Activated T-cell treated with anti-CD3 and anti-CD28 coated beads for 24 hours (primary cell): ENCODE results near the gene TRABD2B.

Experiments
- DNase-seq: peaks from one replicate; pipeline ENCODE4 v3.0.0-alpha.2; 2020; ENCODE audit warnings: low read depth

The TRABD2B gene

DNA sequence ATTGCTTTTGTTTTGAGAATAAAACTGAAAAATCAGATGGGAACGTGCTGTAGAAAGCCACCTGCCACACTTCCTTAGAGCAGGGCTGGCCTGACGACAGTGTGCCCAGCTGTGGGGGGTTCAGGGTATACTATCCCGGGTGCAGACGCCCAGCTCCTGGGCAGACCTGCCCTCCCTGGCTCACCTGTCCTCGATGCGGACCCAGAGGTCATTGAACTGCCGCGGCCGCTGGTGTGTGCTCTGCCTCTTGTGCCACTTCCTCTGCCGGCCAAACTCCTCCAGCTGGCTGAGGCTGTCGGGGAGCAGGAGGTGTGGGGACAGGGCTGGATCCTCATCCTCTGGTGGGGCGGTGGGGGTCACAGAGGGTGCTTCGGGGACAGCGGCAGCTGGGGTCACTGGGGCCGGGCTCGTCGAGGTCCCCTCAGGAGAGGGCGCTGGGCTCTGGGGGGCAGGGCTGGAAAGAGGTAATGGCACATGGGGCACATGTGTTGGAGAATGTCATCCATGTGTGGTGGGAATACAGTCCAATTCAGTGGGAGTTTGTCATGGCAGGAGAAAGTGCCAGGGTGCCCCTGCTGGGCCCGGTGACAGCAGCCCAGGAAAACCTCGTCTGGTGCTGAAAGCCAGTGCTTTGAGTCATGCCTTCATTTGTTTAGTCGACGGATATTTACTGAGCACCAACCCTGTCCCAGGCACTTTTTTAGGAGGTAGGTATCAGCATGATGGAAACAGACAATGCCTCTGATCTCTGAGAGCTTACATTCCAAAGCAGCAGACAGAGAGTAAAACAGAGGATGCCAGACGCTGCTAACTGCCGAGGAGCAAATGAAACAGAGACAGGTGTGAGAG, 222.0 kb downstream of the TRABD2B start:
- DNase-seq: no peak

DNA sequence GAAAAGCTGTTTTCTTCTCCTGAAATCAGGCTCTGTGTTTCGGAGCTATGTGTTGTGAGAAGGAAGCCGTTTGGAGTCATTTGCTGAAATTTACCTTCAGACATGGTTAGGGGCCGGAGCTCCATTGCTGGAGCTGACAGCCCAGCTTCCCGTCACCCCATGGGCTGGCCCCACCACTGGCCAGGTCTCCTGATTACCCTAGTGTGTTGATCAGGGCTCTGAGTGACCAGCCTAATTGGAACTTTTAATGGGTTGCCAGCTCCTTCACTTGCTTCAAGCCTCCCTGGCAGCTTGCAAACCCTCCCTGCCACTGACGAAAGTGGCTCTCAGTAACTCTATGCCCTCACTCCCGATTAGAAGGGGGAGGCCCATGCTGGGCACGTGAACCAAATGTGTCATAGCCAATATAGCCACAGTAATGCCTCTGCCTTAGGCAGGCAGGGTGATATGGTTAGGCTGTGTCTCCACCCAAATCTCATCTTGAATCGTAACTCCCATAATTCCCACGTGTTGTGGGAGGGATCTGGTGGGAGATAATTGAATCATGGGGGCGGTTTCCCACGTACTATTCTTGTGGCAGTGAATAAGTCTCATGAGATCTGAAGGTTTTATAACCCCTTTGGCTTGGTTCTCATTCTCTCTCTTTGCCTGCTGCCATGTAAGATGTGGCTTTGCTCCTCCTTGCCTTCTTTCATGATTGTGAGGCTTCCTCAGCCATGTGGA, 224.1 kb downstream of the TRABD2B start:
- DNase-seq: no peak

DNA sequence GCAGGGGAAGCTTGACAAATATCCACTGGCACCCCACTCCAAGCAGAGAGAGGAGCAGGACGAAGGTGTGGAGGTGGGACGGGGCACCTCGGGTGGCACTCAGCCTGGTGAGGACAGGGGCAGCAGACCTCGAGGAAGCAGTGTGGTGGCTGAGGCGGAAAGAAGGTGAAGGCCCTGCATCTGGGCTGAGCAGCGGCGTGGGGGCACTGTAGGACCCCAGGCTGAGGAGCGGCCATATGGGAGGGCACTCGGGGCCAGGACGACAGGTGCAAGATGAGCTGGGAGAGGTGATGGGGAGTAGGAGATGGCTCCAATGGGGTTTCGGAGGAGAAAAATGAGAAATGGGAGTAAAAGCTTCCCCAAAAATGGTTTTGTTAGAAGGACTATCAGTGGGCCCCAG, 224.9 kb downstream of the TRABD2B start:
- no peak for DNase-seq

DNA sequence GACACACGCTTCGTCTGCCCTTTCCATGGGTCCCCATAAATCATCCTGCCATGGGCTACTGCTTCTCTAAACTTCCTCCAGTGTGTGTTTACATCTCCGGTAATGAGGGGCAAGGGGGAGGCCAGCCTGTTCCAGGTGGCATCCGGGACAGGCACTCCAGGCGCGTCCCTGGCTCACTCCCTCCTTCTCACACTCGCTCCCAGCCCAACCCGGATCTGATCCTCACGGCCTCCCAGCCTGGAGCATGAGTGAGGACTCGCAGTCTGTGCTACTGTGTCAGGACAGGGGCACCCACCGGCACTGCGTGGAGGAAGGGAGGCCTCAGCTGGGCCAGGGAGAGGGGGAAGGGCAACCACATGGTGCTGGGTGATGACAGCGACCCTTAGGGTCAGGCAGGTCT, 225.4 kb downstream of the TRABD2B start:
- DNase-seq: no peak

DNA sequence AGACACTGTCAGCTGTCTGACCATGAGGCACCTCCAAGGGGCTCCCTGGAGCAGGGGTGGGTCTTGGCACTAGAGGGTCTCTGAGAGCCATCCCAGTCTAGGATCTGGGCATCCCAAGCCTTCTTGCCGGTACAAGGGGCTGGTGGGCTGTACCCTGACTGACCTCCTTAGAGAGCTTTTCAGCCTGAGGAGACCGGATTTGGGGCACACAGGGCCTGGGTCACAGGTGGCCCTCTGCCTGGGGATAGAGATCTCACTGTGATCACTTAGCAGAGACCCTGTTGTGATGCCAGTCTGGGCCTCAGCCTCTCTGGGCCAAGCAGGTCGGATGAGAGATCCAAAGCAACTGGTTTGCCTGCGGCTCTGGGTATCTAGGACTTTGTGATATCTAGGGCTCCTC, 227.2 kb downstream of the TRABD2B start:
- DNase-seq: no peak

DNA sequence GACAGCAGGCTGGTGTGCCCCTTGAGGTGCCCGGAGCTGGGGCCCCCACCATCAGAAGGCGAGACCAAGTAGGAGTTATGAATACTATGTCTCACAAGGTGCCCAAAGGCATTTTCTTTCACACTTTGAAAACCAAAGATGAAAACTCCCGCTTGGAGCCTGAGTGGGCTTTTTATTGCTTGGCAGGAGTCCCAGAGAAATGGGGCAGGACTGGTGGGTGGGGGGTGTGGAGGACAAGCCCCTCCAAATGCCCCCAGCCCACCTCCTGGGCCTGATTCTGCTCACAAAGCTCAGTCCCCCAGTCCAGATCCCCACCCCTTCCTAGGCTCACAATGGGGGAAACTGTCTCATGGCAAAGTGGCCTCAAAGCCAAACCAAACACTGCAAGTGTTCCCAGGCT, 227.9 kb downstream of the TRABD2B start:
- DNase-seq: no peak

DNA sequence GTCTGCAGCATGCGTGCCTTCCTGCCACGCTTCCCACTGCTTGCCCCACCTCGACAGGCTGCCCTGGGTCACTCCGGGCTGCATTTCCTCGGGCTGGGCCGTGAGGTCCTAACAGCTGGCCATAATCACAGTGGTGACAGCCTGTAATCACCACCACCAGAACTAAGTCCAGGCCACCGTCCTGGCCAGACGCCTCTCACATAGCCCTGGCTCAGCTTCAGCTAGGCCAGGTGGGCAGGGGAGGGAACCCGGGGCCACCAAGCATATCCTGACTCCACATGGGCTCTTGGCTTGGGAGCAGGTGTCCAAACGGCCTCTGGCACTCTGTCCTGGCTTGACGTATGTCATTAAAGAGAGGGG, 229.5 kb downstream of the TRABD2B start:
- no peak for DNase-seq

DNA sequence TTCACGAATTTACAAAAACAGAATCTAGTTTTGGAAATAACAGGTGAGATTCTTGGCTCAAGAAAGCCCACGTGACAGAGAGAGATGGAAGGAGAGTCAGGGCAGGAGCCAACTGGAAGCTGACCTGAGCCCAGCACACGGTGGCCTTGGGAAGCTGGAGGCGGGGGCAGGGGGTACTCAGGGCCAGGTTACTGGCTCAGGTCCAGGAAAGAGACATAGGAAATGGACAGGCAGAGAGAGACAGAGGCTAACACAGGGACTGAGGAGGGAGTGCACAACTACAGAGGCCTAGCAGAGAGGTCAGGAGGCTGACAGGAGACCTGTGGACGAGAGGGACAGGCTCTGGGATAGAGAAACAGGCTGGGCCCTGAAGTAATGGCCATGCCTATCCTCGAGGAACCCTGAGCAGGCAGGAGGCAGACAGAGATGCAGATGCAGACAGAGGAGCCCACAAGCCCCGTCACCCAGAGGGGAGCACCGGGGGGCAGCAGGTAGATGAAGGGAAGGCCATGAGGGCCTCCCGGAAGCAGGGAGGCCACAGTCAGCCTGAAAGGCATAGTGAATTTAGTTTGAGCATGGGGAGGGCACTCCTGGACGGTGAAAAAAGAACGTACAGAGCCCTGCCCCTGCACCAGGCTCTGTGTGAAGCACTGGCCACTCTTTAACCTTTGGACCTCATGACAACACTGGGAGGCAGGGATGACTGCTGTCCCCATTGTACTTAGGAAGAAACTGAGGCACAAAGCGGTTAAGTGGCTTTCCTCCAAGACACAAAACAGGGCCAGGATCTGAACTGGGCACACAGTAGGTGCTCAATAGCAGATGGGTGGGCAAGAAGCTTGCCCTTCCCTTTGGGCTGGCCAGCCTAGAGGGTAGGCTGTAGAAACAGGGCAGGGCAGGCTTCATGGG, 230.1 kb downstream of the TRABD2B start:
- DNase-seq: no peak

DNA sequence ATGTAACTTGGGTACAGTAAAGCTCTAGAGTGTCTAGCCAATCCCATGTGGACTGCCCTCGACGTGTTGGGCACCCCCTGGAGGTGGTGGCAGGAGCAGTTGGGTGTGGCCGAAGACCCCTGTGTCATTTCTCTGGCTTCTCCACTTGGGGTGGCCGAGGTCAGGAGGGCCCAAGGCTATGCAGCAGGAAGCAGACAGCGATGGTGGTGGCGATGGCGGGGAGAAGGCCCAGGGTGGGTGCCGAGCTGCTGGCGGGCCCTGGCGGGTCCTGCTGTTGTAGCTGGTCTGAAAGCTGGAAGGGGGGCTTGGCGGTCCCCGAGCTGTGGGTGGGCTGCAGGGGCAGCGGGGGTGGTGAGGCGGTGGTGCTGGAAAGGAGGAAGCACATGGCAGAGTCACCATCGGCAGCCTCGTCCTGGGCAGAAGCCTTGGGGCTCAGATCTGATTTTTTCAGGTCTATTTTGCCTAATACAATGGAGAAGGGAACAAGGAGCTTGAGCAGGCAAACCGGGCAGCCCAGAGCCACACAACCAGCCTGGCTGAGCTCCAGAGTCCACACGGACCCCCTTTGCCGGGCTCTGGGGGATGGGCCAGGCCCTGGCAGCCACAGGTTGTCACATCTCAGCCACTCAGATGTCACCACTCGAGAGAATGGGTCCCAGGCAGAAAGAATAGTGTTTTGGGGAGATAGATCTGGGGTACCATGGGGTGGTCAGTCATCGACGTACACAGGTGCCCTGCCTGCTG, 231.3 kb downstream of the TRABD2B start:
- no peak for DNase-seq

DNA sequence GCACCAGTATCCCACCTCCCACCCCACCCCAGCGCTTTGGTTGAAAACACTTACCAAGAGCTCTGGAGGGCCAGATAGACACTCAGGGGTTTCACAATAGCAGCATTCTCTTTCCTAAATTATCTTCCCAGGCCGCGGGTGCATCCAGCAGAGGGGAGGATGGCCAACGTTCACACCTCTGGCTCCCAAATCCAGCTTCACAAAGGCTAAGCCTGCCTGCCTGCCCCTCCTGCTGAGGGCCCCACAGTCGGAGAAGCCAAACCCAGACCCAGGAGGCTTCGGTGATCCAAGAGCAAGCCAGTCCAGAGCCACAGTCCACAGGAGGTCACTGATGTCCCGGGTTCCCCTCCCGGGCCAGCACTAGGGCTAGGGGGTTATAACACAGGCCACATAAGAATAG, 231.9 kb downstream of the TRABD2B start:
- DNase-seq: no peak

DNA sequence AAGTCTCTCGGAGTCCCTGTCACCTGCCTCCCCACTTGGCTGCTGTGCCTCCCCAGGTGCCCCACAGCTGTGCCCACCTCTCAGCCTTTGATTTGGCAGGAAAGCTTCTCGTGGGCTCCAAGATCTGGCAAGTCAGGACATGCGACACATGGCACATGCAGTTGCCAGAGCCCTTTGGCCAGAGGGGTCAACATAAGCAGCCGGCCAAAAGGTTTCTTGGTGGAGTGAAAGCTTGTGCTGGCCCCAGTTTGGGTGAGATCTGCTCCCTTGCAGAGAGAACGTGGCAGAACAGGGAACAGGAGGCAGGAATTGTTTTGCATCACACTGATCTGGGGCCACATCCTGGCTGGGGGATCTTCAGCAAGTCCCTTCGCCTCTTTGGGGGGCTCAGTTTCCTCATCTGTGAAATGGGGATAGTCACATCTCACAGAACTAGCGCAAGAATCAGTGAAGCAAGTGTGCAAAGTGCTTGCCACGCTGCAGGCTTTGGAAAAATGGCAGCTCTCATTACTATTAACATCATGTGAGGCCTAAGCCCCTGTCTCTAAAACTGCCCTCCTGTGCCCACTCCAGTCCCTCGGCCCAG, 232.6 kb downstream of the TRABD2B start:
- DNase-seq: no peak

DNA sequence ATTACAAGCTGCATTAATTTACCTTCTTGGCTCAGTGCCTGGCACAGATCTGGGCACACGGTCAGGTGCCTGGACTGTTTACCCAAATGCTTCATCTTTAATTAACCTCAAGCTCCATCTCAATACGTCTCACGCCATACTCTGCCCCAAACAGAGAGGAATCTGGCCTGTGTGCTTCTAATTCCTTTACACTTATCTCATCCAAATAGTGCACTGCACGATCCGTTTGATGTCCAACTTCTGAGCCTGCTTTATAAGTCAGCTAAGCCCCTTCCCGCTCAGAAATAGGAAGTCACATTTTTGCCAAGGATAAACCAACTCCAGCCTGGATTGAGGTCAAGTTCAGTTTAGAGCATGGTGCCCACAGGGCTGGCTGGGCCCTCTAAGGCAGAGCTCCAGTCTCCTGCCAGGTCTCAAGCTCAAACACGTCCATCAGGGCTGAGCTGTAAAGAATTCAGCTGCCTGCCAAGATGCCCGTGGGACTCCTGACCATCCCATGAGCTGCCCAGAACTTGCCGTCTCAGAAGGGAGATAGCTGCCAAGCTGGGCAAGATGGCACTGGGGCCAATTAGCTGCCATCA, 233.5 kb downstream of the TRABD2B start:
- DNase-seq: no peak

DNA sequence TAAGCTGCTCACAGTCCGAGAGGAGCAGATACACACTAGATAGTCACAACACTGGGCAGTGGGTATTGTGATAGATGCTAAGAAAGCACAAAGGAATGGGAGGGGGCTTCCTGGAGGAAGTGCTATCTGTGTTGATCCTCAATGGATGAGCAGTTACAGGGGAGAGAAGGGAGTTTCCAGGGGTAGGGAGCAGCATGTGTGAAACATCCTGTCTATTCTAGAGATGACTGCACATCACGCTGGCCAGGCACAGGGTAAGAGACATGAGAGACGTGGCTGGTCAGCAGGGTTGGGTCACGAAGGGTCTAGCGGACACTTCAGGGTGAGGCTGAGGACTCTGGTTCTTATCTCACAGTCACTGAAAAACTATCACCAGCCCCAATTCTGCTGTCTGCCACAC, 235.2 kb downstream of the TRABD2B start:
- no peak for DNase-seq

DNA sequence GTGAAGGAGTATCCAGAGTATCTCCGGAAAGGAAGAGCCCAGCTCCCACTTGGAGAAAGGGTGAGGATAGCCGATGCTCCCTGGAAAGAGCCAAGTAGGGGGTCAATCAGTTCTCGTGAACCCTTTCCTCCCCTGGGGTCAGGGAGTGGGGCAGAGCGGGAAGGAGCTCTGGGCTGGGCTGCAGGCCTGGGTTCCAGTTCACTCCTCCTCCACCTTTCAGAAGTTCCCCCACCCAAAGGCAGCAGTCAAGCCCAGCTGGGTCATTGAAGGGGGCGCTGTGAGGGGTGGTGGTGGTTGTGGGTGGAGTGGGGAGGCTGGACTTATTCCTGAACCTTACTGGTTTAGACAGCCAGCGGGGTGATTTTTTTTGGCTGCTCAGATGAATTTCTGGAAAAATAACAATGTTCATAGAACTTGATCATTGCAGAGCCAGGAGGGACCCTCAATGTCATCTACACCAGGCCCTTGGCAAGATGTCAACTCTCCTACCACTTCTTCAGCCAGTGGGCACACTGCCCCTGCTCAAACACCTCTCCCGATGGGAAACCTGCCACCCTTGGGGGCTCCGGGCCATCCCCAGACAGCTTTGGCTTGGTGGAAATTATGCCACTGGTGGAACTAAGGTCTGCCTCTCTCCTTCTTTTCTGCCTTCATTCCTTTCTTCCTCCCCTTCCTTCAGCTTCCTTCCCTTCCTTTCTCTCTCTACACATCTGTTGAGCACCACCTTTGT, 235.8 kb downstream of the TRABD2B start:
- DNase-seq: no peak

DNA sequence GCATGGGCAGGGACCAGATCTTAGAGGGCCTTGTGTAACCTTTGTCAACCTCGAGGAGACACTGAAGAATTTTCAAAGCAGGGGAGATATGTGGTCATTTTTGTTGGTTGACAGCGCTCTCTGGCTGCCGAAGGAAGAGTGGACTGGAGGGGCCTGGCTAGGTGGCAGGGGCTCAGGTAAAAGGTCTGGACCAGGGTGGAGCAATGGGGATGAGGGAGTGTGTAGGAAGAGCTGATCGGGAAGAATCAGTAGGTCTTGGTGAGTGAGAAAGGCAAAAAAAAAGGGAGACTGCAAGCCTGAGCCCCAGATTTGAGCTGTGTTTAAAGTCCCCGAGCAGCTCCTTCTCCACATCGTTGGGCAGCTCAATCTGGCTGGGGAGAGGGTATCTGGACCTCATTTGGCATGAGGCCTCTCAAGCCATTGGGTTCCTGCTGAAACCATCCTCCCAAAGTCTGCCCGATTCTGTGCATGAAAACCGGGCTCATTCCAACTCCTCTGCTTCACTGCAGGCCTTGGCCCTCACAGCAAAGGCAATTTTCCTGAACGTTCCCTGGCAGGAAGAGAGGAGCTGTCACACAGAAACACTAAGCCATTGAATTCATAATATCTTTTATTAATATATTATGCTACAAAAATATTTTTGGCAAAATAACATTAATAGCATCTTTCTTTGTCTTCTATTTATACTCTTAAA, 237.1 kb downstream of the TRABD2B start:
- DNase-seq: no peak

DNA sequence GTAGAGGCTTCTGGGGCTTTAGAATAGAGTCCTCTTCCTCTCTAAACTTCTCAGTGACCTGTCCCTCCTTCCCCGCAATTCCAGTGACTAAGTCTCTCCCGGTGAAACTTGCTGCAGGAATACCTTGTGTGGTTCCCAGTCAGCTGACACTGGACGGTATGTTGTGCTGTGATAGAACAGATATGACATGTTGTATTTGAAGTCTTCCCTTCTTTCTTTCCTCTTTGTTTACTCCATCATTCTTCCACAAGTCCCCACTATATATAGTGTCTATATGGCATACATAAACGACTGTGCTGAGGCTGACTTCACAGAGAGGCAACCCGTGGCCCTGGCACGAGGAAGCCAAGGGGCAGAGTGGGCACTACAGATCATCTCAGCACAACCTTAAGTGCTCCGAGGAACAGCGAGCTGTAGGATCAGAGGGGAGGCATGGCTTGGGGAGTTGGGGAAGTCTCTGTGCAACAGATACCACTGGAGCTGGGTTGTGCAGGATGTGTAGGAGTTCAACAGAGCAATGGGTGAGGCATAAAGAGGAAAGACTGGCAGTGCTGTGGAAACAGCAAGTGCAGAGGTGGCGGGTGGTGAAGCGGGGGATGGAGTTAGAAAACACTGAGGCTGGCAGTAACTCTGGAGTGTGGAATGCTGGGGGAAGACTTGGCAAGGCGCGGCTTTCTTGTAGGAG, 237.8 kb downstream of the TRABD2B start:
- DNase-seq: no peak

DNA sequence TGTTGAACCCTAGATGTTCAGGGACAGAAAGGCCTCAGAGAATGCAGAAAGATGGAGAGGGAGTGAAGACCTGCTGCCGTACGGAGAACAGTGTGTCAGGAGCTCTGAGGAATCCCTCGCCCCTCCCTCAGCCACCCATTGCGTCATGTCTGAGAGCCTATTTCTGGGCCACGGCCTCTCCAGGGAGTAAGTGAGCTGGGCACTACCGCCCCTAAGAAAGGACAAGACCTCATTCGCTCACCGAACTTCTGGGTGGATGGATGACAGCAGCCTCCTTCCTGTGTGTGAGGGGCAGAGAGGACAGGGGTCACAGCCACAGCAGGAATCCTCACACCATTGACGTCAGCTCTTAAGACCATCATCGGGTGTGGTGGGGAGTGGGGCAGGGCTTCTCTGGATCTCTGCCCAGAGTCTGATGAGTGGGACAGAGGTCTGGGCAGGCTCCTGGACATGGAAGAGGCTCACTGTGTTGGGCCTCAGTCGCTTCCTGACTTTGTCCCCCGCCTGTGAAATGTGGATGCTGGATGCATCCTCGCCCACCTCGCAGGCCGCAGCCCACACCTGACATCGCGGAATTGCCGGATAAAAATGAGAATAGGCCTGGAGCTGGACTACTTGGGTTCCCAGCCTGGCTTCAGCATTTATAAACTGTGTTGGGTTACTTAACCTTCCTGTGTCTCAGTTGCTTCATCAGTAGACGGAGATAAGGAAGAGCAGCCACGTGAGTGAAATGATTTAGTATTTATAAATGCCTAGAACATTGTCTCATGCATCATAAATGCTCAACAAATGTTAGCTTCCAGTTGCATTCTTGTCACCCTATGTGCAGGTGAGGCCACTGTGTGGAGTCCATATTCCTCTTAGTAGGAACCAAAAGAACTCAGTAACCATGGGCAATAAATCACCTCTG, 238.6 kb downstream of the TRABD2B start:
- no peak for DNase-seq
